ELR (cell line): ENCODE measurements around the gene PLPPR3.

Source experiments
- DNase-seq: peaks from one replicate; pipeline ENCODE4 v3.0.0-alpha.2; 2015; ENCODE audit warnings: low read depth

The PLPPR3 gene

GRCh38 chr19:810077-810855, 11.5 kb downstream of the PLPPR3 start:
- DNase-seq, result no peak

- no peak for DNase-seq
Measured at GRCh38 chr19:808423-808775, 13.4 kb downstream of the PLPPR3 start.

- DNase-seq, result no peak
Measured at GRCh38 chr19:807627-808422, 13.9 kb downstream of the PLPPR3 start.

GRCh38 chr19:806815-807421, 14.8 kb downstream of the PLPPR3 start:
- DNase-seq, result no peak

GRCh38 chr19:805600-806550, 15.9 kb downstream of the PLPPR3 start:
- DNase-seq, result no peak

GRCh38 chr19:805166-805551, 16.6 kb downstream of the PLPPR3 start:
- DNase-seq, result no peak

GRCh38 chr19:804419-805165, 17.2 kb downstream of the PLPPR3 start:
- DNase-seq, result no peak

GRCh38 chr19:803686-804418, 17.9 kb downstream of the PLPPR3 start:
- no peak for DNase-seq

- DNase-seq, result no peak
Measured at GRCh38 chr19:803099-803561, 18.6 kb downstream of the PLPPR3 start.

- DNase-seq, result no peak
Measured at GRCh38 chr19:802498-803098, 19.2 kb downstream of the PLPPR3 start.

GRCh38 chr19:801861-802497, 19.8 kb downstream of the PLPPR3 start:
- no peak for DNase-seq

- no peak for DNase-seq
Measured at GRCh38 chr19:801030-801860, 20.5 kb downstream of the PLPPR3 start.

- no peak for DNase-seq
Measured at GRCh38 chr19:800360-801029, 21.3 kb downstream of the PLPPR3 start.

GRCh38 chr19:799076-799881, 22.5 kb downstream of the PLPPR3 start:
- DNase-seq, result peak; percentile 59

- no peak for DNase-seq
Measured at GRCh38 chr19:798415-799075, 23.2 kb downstream of the PLPPR3 start.
